IMR-90 (cell line): ENCODE data around the gene ISOC2. TPM values are rescaled to one million over a fixed set of nuclear protein-coding genes. Genes with fewer than 3 reads are reported as not detected.
A peak's percentile ranks its signal among the peaks of the same experiment; 100 is the strongest.

ENCODE experiments used
- ATAC-seq: fragments of 200-7000 bp; cut with Tn5 transposase; 2 replicates; pipeline ENCODE4 v1.9.1; 2020; ENCODE audit warnings: low read depth, mild to moderate bottlenecking, moderate library complexity
- BruUV-seq: library from RNA; stranded (reverse); fragments of 400-500 nt; replicated peaks from 2 replicates; lab custom pipeline; 2021; lab: Mats Ljungman, UMichigan
- CTCF ChIA-PET: fragments of 300-600 bp; formaldehyde crosslinking; extraction: SDS; loops from one replicate; lab custom pipeline; 2021; ENCODE audit warnings: antibody characterized with exemption; lab: Yijun Ruan, JAX
- POLR2A ChIA-PET: fragments of 300-600 bp; sonication (Branson Sonifier 250); formaldehyde crosslinking; loops from one replicate; lab custom pipeline; 2022; ENCODE audit warnings: antibody characterized with exemption; ENCODE audit not compliant: unreplicated experiment; lab: Charles Lee
- DNase-seq: peaks from one replicate; pipeline ENCODE4 v3.0.0; 2013
- H2AFZ ChIP-seq: replicated peaks from 2 replicates; pipeline ENCODE3; 2013; ENCODE audit warnings: low read length, mild to moderate bottlenecking; ENCODE audit not compliant: poor library complexity
- H2AK5ac ChIP-seq: 2 replicates; pipeline ENCODE4 v1.6.1; 2013; ENCODE audit warnings: low read depth, low read length, inconsistent platforms
- H2AK9ac ChIP-seq: replicated peaks from 2 replicates; pipeline ENCODE3; 2013; ENCODE audit warnings: mild to moderate bottlenecking, low read depth, low read length, moderate library complexity; ENCODE audit not compliant: poor library complexity
- H2BK120ac ChIP-seq: 2 replicates; pipeline ENCODE4 v1.6.1; 2013; ENCODE audit warnings: low read depth, low read length, inconsistent platforms
- H2BK15ac ChIP-seq: 3 replicates; pipeline ENCODE4 v1.6.1; 2013; ENCODE audit warnings: low read depth, low read length, inconsistent platforms
- H2BK20ac ChIP-seq: 2 replicates; pipeline ENCODE4 v1.6.1; 2013; ENCODE audit warnings: low read depth, mild to moderate bottlenecking, inconsistent platforms, low read length, moderate library complexity
- H2BK5ac ChIP-seq: 2 replicates; pipeline ENCODE4 v1.6.1; 2013; ENCODE audit warnings: mild to moderate bottlenecking, low read depth, low read length, inconsistent platforms; ENCODE audit not compliant: poor library complexity, severe bottlenecking
- H3K14ac ChIP-seq: replicated peaks from 2 replicates; pipeline ENCODE4 v1.6.1; 2013; ENCODE audit warnings: low read depth, low read length, inconsistent platforms
- H3K18ac ChIP-seq: 2 replicates; pipeline ENCODE4 v1.6.1; 2013; ENCODE audit warnings: low read depth, low read length, control low read depth
- H3K23ac ChIP-seq: 2 replicates; pipeline ENCODE4 v1.6.1; 2013; ENCODE audit warnings: low read depth, low read length, inconsistent platforms
- H3K27ac ChIP-seq: 2 replicates; pipeline ENCODE4 v1.5.1; 2013; ENCODE audit warnings: mild to moderate bottlenecking, control low read depth, low read length; ENCODE audit not compliant: insufficient read depth
- H3K27me3 ChIP-seq: 2 replicates; pipeline ENCODE4 v1.6.1; 2013; ENCODE audit warnings: low read length; ENCODE audit not compliant: control insufficient read depth, insufficient read depth
- H3K36me3 ChIP-seq: 2 replicates; pipeline ENCODE4 v1.6.1; 2013; ENCODE audit warnings: low read length, mixed read lengths; ENCODE audit not compliant: control insufficient read depth, insufficient read depth
- H3K4ac ChIP-seq: 2 replicates; pipeline ENCODE4 v1.6.1; 2013; ENCODE audit warnings: low read depth, low read length, inconsistent platforms
- H3K4me1 ChIP-seq: 2 replicates; pipeline ENCODE4 v1.6.1; 2013; ENCODE audit warnings: low read length, mixed read lengths; ENCODE audit not compliant: control insufficient read depth, insufficient read depth
- H3K4me2 ChIP-seq: 2 replicates; pipeline ENCODE4 v1.6.1; 2013; ENCODE audit warnings: low read depth, mild to moderate bottlenecking, control low read depth, low read length, moderate library complexity
- H3K4me3 ChIP-seq: 2 replicates; pipeline ENCODE4 v1.5.1; 2013; ENCODE audit warnings: low read depth, mild to moderate bottlenecking, control low read depth, low read length, moderate library complexity; ENCODE audit not compliant: insufficient read depth
- H3K56ac ChIP-seq: 2 replicates; pipeline ENCODE4 v1.6.1; 2013; ENCODE audit warnings: low read length, inconsistent platforms; ENCODE audit not compliant: insufficient read depth; ENCODE audit errors: extremely low read depth
- H3K79me1 ChIP-seq, 2 experiments: 2 replicates each; pipeline ENCODE4 v1.6.1; 2013; ENCODE audit warnings: low read length in 2 of 2, inconsistent platforms in 1 of 2, low read depth in 1 of 2
- H3K9ac ChIP-seq: 2 replicates; pipeline ENCODE4 v1.6.1; 2013; ENCODE audit warnings: low read depth, low read length, control low read depth
- H3K9me1 ChIP-seq: 2 replicates; pipeline ENCODE4 v1.6.1; 2013; ENCODE audit warnings: low read length, inconsistent platforms; ENCODE audit not compliant: insufficient read depth
- H3K9me3 ChIP-seq: 2 replicates; pipeline ENCODE4 v1.6.1; 2013; ENCODE audit warnings: low read length; ENCODE audit not compliant: control insufficient read depth, insufficient read depth
- H4K20me1 ChIP-seq: 2 replicates; pipeline ENCODE4 v1.6.1; 2013; ENCODE audit warnings: low read length, inconsistent platforms; ENCODE audit not compliant: insufficient read depth
- H4K5ac ChIP-seq: 2 replicates; pipeline ENCODE4 v1.6.1; 2013; ENCODE audit warnings: mild to moderate bottlenecking, low read depth, low read length, control low read depth
- H4K8ac ChIP-seq, 2 experiments: 2 replicates each; pipeline ENCODE4 v1.6.1; 2013; ENCODE audit warnings: low read depth in 2 of 2, low read length in 2 of 2, control low read depth in 1 of 2, inconsistent platforms in 1 of 2
- H4K91ac ChIP-seq: 2 replicates; pipeline ENCODE4 v1.6.1; 2013; ENCODE audit warnings: low read depth, low read length, inconsistent platforms; ENCODE audit not compliant: insufficient read depth
- CEBPB ChIP-seq: IDR thresholded peaks from 2 replicates; pipeline ENCODE4 v1.6.1; 2012; ENCODE audit warnings: low read depth, low read length, improper control_type of control experiment
- FOS ChIP-seq: fragments of 150-350 bp; IDR thresholded peaks from 2 replicates; pipeline ENCODE4 v1.6.1; 2016; ENCODE audit warnings: low read depth, low read length
- MAFK ChIP-seq: IDR thresholded peaks from 2 replicates; pipeline ENCODE4 v1.6.1; 2012; ENCODE audit warnings: low read depth, low read length, improper control_type of control experiment
- MXI1 ChIP-seq: IDR thresholded peaks from 2 replicates; pipeline ENCODE4 v1.6.1; 2012; ENCODE audit warnings: low read depth, mild to moderate bottlenecking, low read length, moderate library complexity, borderline replicate concordance
- NFE2L2 ChIP-seq: fragments of 150-350 bp; IDR thresholded peaks from 2 replicates; pipeline ENCODE4 v1.6.1; 2016; ENCODE audit warnings: low read depth, mild to moderate bottlenecking, low read length
- WGBS, 2 experiments: methylation state at CpG; one replicate each; pipeline versions ENCODE4 v1.1.5 to v1.1.7; 2013; ENCODE audit warnings: missing lambda C conversion rate in 2 of 2; ENCODE audit not compliant: insufficient read length in 1 of 2; ENCODE audit errors: extremely low coverage in 2 of 2; 5-methylcytosine and 5-hydroxymethylcytosine counted together
- dilution Hi-C: fragments of 300-500 bp; cut with HindIII; formaldehyde crosslinking; loops from one replicate; pipeline ENCODE4 v1.14.3; 2018; ENCODE audit warnings: low sequenced_read_pairs; ENCODE audit not compliant: unreplicated experiment
- in situ Hi-C: fragments of 300-500 bp; cut with MboI; formaldehyde crosslinking; loops from 3 replicates; pipeline ENCODE4 v1.14.3; 2019; ENCODE audit warnings: low sequenced_read_pairs, inconsistent platforms, mixed read lengths
- intact Hi-C: fragments of 100-400 bp; cut with micrococcal nuclease; formaldehyde crosslinking; loops from 2 replicates; pipeline ENCODE4 v1.10.0; 2022
- polyA plus RNA-seq, 3 experiments: library from polyadenylated mRNA; depleted of rRNA; stranded (reverse); fragments of >200 nt; gene quantifications; 2 replicates each; pipeline ENCODE4 v1.2.3, GENCODE V29; 2012; ENCODE audit warnings: low replicate concordance in 1 of 3
- total RNA-seq: library from RNA; depleted of rRNA; stranded (reverse); fragments of >200 nt; gene quantifications from 2 replicates; pipeline ENCODE4 v1.2.3, GENCODE V29; 2012
- TF ChIP-seq, protein P1 (sequence below): fragments of 150-350 bp; IDR thresholded peaks from 2 replicates; pipeline ENCODE4 v1.6.1; 2016; ENCODE audit warnings: low read depth, mild to moderate bottlenecking, low read length, moderate library complexity, borderline replicate concordance

The ISOC2 gene
- total and polyA plus RNA-seq, 2 of the 4 experiments (the other 2 are of a cell fraction), result 56.1 to 82.1 TPM

DNA sequence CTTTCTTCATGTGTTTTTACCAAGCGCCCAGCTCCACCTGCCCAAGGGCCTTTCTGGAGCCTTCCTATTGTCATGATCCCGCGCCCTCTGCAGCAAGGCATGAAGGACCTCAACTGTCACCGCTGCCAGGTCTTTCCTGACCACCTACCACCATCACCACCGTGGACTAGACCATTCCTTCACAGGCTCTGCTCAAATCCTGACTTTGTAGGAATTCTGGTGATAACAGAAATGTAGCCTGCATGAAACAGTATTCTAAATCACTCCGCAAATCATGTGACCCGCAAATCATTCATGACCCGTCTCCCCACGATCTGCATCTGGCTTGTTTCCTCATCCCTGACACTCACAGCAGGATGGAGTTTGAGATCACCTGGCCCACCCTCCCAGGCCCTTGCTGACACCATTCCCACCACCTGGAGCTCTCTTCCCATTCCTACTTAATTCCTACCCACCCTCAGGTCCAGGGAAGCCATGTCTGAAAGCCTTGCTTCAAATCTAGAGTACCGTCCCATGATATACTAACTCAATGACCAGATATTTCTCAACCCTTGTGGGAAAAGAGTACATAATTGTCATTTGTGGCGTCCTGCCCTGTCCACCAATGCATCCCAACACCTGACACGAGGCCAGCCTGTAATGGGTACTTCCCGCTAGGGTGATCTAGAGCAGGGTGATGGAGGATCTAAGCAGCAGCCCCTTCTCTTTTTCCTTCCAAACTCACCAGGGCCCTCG is 55.2 kb downstream of the ISOC2 start:
- in situ Hi-C loops, result no loop called here
- ATAC-seq (no peak), DNase-seq (no peak)
- Histone ChIP-seq H4K5ac (no peak overlapping the region), H2BK5ac (peak overlapping the region; percentile 49), H2BK120ac (no peak overlapping the region), H3K9me3 (no peaks in the 10 kb centered on the region), H3K27ac (peak overlapping the region; percentile 73; the same call in 1 of the 2 replicates), H3K56ac (no peak overlapping the region), H4K91ac (no peak overlapping the region), H3K4ac (no peak overlapping the region; the same call in 1 of the 2 replicates), H4K8ac (no peak overlapping the region), H3K4me3 (peak overlapping the region; percentile 64), H4K20me1 (peaks cover 50% of the 10 kb centered on the region), H3K79me1 (peaks cover 7 to 46% of the 10 kb centered on the region in 2 experiments), H2AK9ac (peak overlapping the region; percentile 94), H3K27me3 (no peaks in the 10 kb centered on the region), H3K14ac (peak overlapping the region; percentile 95), H3K9me1 (peaks cover 19% of the 10 kb centered on the region), H2BK15ac (no peak overlapping the region), H3K4me2 (peak overlapping the region; percentile 98), H3K23ac (peak overlapping the region; percentile 96), H3K18ac (no peak overlapping the region), H3K9ac (peak overlapping the region; percentile 76), H2BK20ac (no peak overlapping the region), H3K4me1 (peaks cover 17% of the 10 kb centered on the region), H2AFZ (peak overlapping the region; percentile 0), H2AK5ac (0 out of 2 replicates have a peak overlapping the region, but pooled peaks have one; percentile 5), H3K36me3 (peaks cover 35% of the 10 kb centered on the region)
- TF ChIP-seq CEBPB (0 out of 2 replicates have a peak, but pooled peaks have one; percentile 9), MAFK (no peak), NFE2L2 (no peak), FOS (no peak), MXI1 (no peak)
- TF ChIP-seq, protein P1, sequence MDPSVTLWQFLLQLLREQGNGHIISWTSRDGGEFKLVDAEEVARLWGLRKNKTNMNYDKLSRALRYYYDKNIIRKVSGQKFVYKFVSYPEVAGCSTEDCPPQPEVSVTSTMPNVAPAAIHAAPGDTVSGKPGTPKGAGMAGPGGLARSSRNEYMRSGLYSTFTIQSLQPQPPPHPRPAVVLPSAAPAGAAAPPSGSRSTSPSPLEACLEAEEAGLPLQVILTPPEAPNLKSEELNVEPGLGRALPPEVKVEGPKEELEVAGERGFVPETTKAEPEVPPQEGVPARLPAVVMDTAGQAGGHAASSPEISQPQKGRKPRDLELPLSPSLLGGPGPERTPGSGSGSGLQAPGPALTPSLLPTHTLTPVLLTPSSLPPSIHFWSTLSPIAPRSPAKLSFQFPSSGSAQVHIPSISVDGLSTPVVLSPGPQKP, result no peak
- ChIA-PET CTCF (no interaction called here), POLR2A (interaction anchor here (1.0 kb wide), 2 partner anchors 19 to 105 kb away, joined by 3 to 4 read pairs; no protein-coding TSS in a partner anchor)
- WGBS, 2 experiments, result 82% methylated on average over 7 of the region's 14 CpGs; no CpG with 5 or more reads in 1 of the 2 experiments
- dilution Hi-C loops, result no loop called here
- no TSS peak for BruUV-seq
- intact Hi-C loops, result loop anchor here (5.0 kb wide), 1 partner anchor 96 kb away; no protein-coding TSS in a partner anchor
